Neural cell (in vitro differentiated cells): ENCODE data around the gene ISCA2. TPM values are rescaled to one million over a fixed set of nuclear protein-coding genes. Genes with fewer than 3 reads are reported as not detected.

ENCODE experiments used
- H2AFZ ChIP-seq: fragments of 200-600, 300-800 bp; sonication (generic), shearing (Covaris generic); 2 replicates; pipeline ENCODE4 v1.6.0; 2014; ENCODE audit warnings: low read depth, mild to moderate bottlenecking, antibody characterized with exemption, low read length, moderate library complexity
- H3F3A ChIP-seq: fragments of 200-600 bp; shearing (Covaris generic); 2 replicates; pipeline ENCODE4 v1.6.1; 2016; ENCODE audit warnings: mild to moderate bottlenecking, moderate library complexity, mixed read lengths, antibody characterized with exemption, low read length; ENCODE audit not compliant: insufficient read depth, poor library complexity, severe bottlenecking
- H3K27ac ChIP-seq: fragments of 200-600, 300-800 bp; sonication (generic), shearing (Covaris generic); 2 replicates; pipeline ENCODE4 v1.5.1; 2014; ENCODE audit warnings: mild to moderate bottlenecking, low read length, moderate library complexity
- H3K27me3 ChIP-seq: fragments of 300-800, 200-600 bp; sonication (generic), shearing (Covaris generic); 2 replicates; pipeline ENCODE4 v1.6.0; 2014; ENCODE audit warnings: mild to moderate bottlenecking, low read depth, low read length, moderate library complexity; ENCODE audit not compliant: insufficient read depth
- H3K36me3 ChIP-seq: fragments of 300-800, 200-600 bp; sonication (generic), shearing (Covaris generic); 2 replicates; pipeline ENCODE4 v1.5.1; 2014; ENCODE audit warnings: mild to moderate bottlenecking, antibody characterized with exemption, low read length, moderate library complexity; ENCODE audit not compliant: insufficient read depth
- H3K4me2 ChIP-seq: fragments of 300-800, 200-600 bp; sonication (generic), shearing (Covaris generic); 2 replicates; pipeline ENCODE4 v1.6.0; 2014; ENCODE audit warnings: mild to moderate bottlenecking, low read length
- H3K4me3 ChIP-seq: fragments of 300-800, 200-600 bp; sonication (generic), shearing (Covaris generic); 2 replicates; pipeline ENCODE4 v1.5.1; 2014; ENCODE audit warnings: mild to moderate bottlenecking, low read length, moderate library complexity
- H3K79me2 ChIP-seq: fragments of 200-600 bp; shearing (Covaris generic); replicated peaks from 2 replicates; pipeline ENCODE4 v1.6.0; 2014; ENCODE audit warnings: mild to moderate bottlenecking, low read length, moderate library complexity; ENCODE audit not compliant: insufficient read depth
- H3K9ac ChIP-seq: fragments of 300-800, 200-600 bp; sonication (generic), shearing (Covaris generic); 2 replicates; pipeline ENCODE4 v1.6.1; 2016; ENCODE audit warnings: mild to moderate bottlenecking, low read length, mixed read lengths
- H3K9me2 ChIP-seq: fragments of 200-600 bp; shearing (Covaris generic); 2 replicates; pipeline ENCODE4 v1.6.1; 2016; ENCODE audit warnings: mild to moderate bottlenecking, low read length, mixed read lengths; ENCODE audit not compliant: insufficient read depth
- H3K9me3 ChIP-seq: fragments of 200-600, 300-800 bp; sonication (generic), shearing (Covaris generic); 2 replicates; pipeline ENCODE4 v1.6.1; 2016; ENCODE audit warnings: mild to moderate bottlenecking, mixed run types, low read length, moderate library complexity, mixed read lengths
- H4K20me1 ChIP-seq: fragments of 200-600 bp; shearing (Covaris generic); 2 replicates; pipeline ENCODE4 v1.6.1; 2016; ENCODE audit warnings: mild to moderate bottlenecking, mixed run types; ENCODE audit not compliant: insufficient read depth
- CTCF ChIP-seq: fragments of 450-650 bp; IDR thresholded peaks from 2 replicates; pipeline ENCODE4 v1.5.1; 2014; ENCODE audit warnings: antibody characterized with exemption, mild to moderate bottlenecking, moderate library complexity; ENCODE audit not compliant: poor library complexity, severe bottlenecking
- EP300 ChIP-seq: fragments of 450-650 bp; conservative IDR thresholded peaks from 2 replicates; pipeline ENCODE4 v1.6.1; 2014; ENCODE audit warnings: antibody characterized with exemption, mild to moderate bottlenecking, moderate library complexity; ENCODE audit not compliant: poor library complexity, severe bottlenecking
- EZH2 ChIP-seq: fragments of 200-600, 300-800 bp; shearing (Covaris generic), sonication (generic); IDR thresholded peaks from 2 replicates; pipeline ENCODE4 v1.6.1; 2014; ENCODE audit warnings: antibody characterized with exemption, low read length, borderline replicate concordance, mild to moderate bottlenecking; ENCODE audit not compliant: insufficient read depth, poor library complexity, severe bottlenecking
- MXI1 ChIP-seq: fragments of 450-650 bp; conservative IDR thresholded peaks from 2 replicates; pipeline ENCODE4 v1.6.1; 2014; ENCODE audit warnings: antibody characterized with exemption, mild to moderate bottlenecking; ENCODE audit not compliant: poor library complexity, severe bottlenecking
- POLR2AphosphoS5 ChIP-seq: IDR thresholded peaks from 2 replicates; pipeline ENCODE4 v1.6.1; 2012
- RAD21 ChIP-seq: fragments of 450-650 bp; conservative IDR thresholded peaks from 2 replicates; pipeline ENCODE4 v1.6.1; 2014; ENCODE audit warnings: antibody characterized with exemption, mild to moderate bottlenecking, moderate library complexity
- REST ChIP-seq: IDR thresholded peaks from 2 replicates; pipeline ENCODE4 v1.6.1; 2012; ENCODE audit warnings: borderline replicate concordance
- SMC3 ChIP-seq: fragments of 450-650 bp; conservative IDR thresholded peaks from 2 replicates; pipeline ENCODE4 v1.6.1; 2014; ENCODE audit warnings: antibody characterized with exemption, mild to moderate bottlenecking, moderate library complexity; ENCODE audit not compliant: poor library complexity
- TAF1 ChIP-seq: IDR thresholded peaks from 2 replicates; pipeline ENCODE4 v1.6.1; 2012; ENCODE audit warnings: low read depth
- polyA plus RNA-seq: library from polyadenylated mRNA; depleted of rRNA; stranded (reverse); fragments of >200 nt; gene quantifications from 2 replicates; pipeline ENCODE4 v1.2.3, GENCODE V29; 2014

Gene ISCA2
- polyA plus RNA-seq, 1 donor from 2014 or later = 45.1 TPM

- H3K9me3 ChIP-seq = no peaks in the 10 kb centered on the region
- no peak overlapping the region for H3K27ac ChIP-seq
- H3K27me3 ChIP-seq = no peaks in the 10 kb centered on the region
- H3K9ac ChIP-seq = no peak overlapping the region
- no peaks in the 10 kb centered on the region for H4K20me1 ChIP-seq
- H3K36me3 ChIP-seq = no peaks in the 10 kb centered on the region
- no peak for TF ChIP-seq MXI1
- no peak for TF ChIP-seq TAF1
- no peak for TF ChIP-seq POLR2AphosphoS5
- TF ChIP-seq RAD21 = no peak
- no peak for TF ChIP-seq CTCF
- no peak for TF ChIP-seq SMC3
- TF ChIP-seq REST = no peak
- no peak for TF ChIP-seq EP300
- TF ChIP-seq EZH2 = no peak
- no peaks in the 10 kb centered on the region for H3F3A ChIP-seq
- H3K79me2 ChIP-seq = no peaks in the 10 kb centered on the region
- no peaks in the 10 kb centered on the region for H3K9me2 ChIP-seq
- no peak overlapping the region for H3K4me3 ChIP-seq
- no peak overlapping the region for H2AFZ ChIP-seq
- no peak overlapping the region for H3K4me2 ChIP-seq
Measured at GRCh38 chr14:74486164-74486563, 7.4 kb upstream of the ISCA2 start.

- no peaks in the 10 kb centered on the region for H3K9me3 ChIP-seq
- no peak for TF ChIP-seq CTCF
- no peak for TF ChIP-seq MXI1
- no peak for TF ChIP-seq POLR2AphosphoS5
- TF ChIP-seq EZH2 = no peak
- no peak for TF ChIP-seq TAF1
- TF ChIP-seq RAD21 = no peak
- H3K9ac ChIP-seq = no peak overlapping the region
- no peaks in the 10 kb centered on the region for H3K36me3 ChIP-seq
- H4K20me1 ChIP-seq = no peaks in the 10 kb centered on the region
- H3K27me3 ChIP-seq = peaks cover 17% of the 10 kb centered on the region
- H2AFZ ChIP-seq = no peak overlapping the region
- no peak overlapping the region for H3K4me3 ChIP-seq
- H3K79me2 ChIP-seq = no peaks in the 10 kb centered on the region
- H3F3A ChIP-seq = no peaks in the 10 kb centered on the region
- H3K9me2 ChIP-seq = no peaks in the 10 kb centered on the region
- no peak overlapping the region for H3K4me2 ChIP-seq
- H3K27ac ChIP-seq = no peak overlapping the region
Measured at GRCh38 chr14:74488786-74489397, 4.7 kb upstream of the ISCA2 start.
